SK-N-SH (cell line): ENCODE data around the gene RTCA. TPM values are rescaled to one million over a fixed set of nuclear protein-coding genes. Genes with fewer than 3 reads are reported as not detected.

Source experiments
- CTCF ChIA-PET: fragments of 300-600, 350-600 bp; formaldehyde crosslinking; extraction: SDS; loops from one replicate; lab custom pipeline; 2021; lab: Yijun Ruan, JAX
- POLR2A ChIA-PET: fragments of 350-600 bp; sonication (Branson Sonifier 250); formaldehyde crosslinking; extraction: SDS; loops from one replicate; lab custom pipeline; 2020; ENCODE audit warnings: antibody characterized with exemption, inconsistent platforms; lab: Yijun Ruan, JAX
- DNase-seq: peaks from one replicate; pipeline ENCODE4 v3.0.0; 2012
- H2AFZ ChIP-seq: fragments of 200-600 bp; sonication (generic); 2 replicates; pipeline ENCODE4 v1.8.1; 2016; ENCODE audit warnings: antibody characterized with exemption, mild to moderate bottlenecking, low read depth
- H3F3A ChIP-seq: fragments of 200-600 bp; sonication (generic); replicated peaks from 2 replicates; pipeline ENCODE3; 2016; ENCODE audit warnings: antibody characterized with exemption, mild to moderate bottlenecking; ENCODE audit not compliant: insufficient read depth
- H3K27ac ChIP-seq, 2 experiments: fragments of 200-500 bp in 1 of 2; fragments of 200-600 bp in 1 of 2; sonication (Bioruptor generic) in 1 of 2; sonication (generic), shearing (Covaris generic) in 1 of 2; 2 replicates each; pipeline versions ENCODE4 v1.5.1 to v1.6.1; 2014 to 2016; ENCODE audit warnings: low read depth in 2 of 2, inconsistent platforms in 1 of 2, low read length in 1 of 2, mild to moderate bottlenecking in 1 of 2, mixed read lengths in 1 of 2
- H3K27me3 ChIP-seq: fragments of 200-600 bp; sonication (generic), shearing (Covaris generic); 2 replicates; pipeline ENCODE4 v1.6.1; 2016; ENCODE audit warnings: mixed run types; ENCODE audit not compliant: insufficient read depth
- H3K36me3 ChIP-seq, 2 experiments: fragments of 200-500 bp in 1 of 2; fragments of 200-600 bp in 1 of 2; sonication (Bioruptor generic) in 1 of 2; sonication (generic) in 1 of 2; replicated peaks in 1 of 2; 2 replicates each; pipeline versions ENCODE3 to v1.5.1; 2014 to 2016; ENCODE audit warnings: low read length in 1 of 2, mild to moderate bottlenecking in 1 of 2; ENCODE audit not compliant: insufficient read depth in 2 of 2, control insufficient read depth in 1 of 2
- H3K4me1 ChIP-seq, 2 experiments: fragments of 200-500 bp in 1 of 2; fragments of 200-600 bp in 1 of 2; sonication (Bioruptor generic) in 1 of 2; sonication (generic), shearing (Covaris generic) in 1 of 2; 2 replicates each; pipeline versions ENCODE4 v1.5.1 to v1.6.1; 2014 to 2016; ENCODE audit warnings: low read depth in 1 of 2, low read length in 1 of 2, mixed run types in 1 of 2; ENCODE audit not compliant: insufficient read depth in 2 of 2, control insufficient read depth in 1 of 2
- H3K4me2 ChIP-seq: fragments of 200-600 bp; sonication (generic), shearing (Covaris generic); 2 replicates; pipeline ENCODE4 v1.6.1; 2017; ENCODE audit warnings: mixed run types
- H3K4me3 ChIP-seq, 2 experiments: fragments of 200-500 bp in 1 of 2; fragments of 200-600 bp in 1 of 2; sonication (Bioruptor generic) in 1 of 2; sonication (generic), shearing (Covaris generic) in 1 of 2; 2 replicates each; pipeline versions ENCODE4 v1.5.1 to v1.8.1; 2014 to 2016; ENCODE audit warnings: low read depth in 2 of 2, inconsistent platforms in 1 of 2, low read length in 1 of 2, mild to moderate bottlenecking in 1 of 2, mixed read lengths in 1 of 2, moderate library complexity in 1 of 2
- H3K79me2 ChIP-seq: fragments of 200-600 bp; sonication (generic); 2 replicates; pipeline ENCODE4 v1.8.1; 2017; ENCODE audit warnings: mild to moderate bottlenecking; ENCODE audit not compliant: insufficient read depth
- H3K9ac ChIP-seq: fragments of 200-600 bp; sonication (generic); 2 replicates; pipeline ENCODE4 v1.6.1; 2017; ENCODE audit warnings: mixed run types
- H3K9me2 ChIP-seq: fragments of 200-600 bp; sonication (generic); 2 replicates; pipeline ENCODE4 v1.6.1; 2017; ENCODE audit warnings: mixed run types
- H3K9me3 ChIP-seq: fragments of 200-600 bp; sonication (generic); 2 replicates; pipeline ENCODE4 v1.6.1; 2017; ENCODE audit warnings: mixed run types, mild to moderate bottlenecking, moderate library complexity
- H4K20me1 ChIP-seq: fragments of 200-600 bp; sonication (generic); 2 replicates; pipeline ENCODE4 v1.6.1; 2017; ENCODE audit warnings: mild to moderate bottlenecking, mixed run types; ENCODE audit not compliant: insufficient read depth
- CTCF ChIP-seq: fragments of 200-600 bp; sonication (generic); IDR thresholded peaks from 2 replicates; pipeline ENCODE4 v1.6.1; 2017; ENCODE audit warnings: antibody characterized with exemption, mild to moderate bottlenecking, moderate library complexity
- ELF1 ChIP-seq: IDR thresholded peaks from 2 replicates; pipeline ENCODE4 v1.4.0; 2012
- EP300 ChIP-seq, 2 experiments: IDR thresholded peaks; 2 replicates each; pipeline versions ENCODE4 v1.4.0 to v1.6.1; 2012; ENCODE audit warnings: borderline replicate concordance in 1 of 2, low read depth in 1 of 2, low read length in 1 of 2
- FOXM1 ChIP-seq: IDR thresholded peaks from 2 replicates; pipeline ENCODE4 v1.4.0; 2012; ENCODE audit warnings: low read depth, mild to moderate bottlenecking
- GABPA ChIP-seq: IDR thresholded peaks from 2 replicates; pipeline ENCODE4 v1.4.0; 2012; ENCODE audit warnings: low read depth, mild to moderate bottlenecking
- NFIC ChIP-seq: IDR thresholded peaks from 2 replicates; pipeline ENCODE4 v1.4.0; 2012; ENCODE audit warnings: borderline replicate concordance
- RAD21 ChIP-seq: IDR thresholded peaks from 2 replicates; pipeline ENCODE4 v1.6.1; 2012; ENCODE audit warnings: mild to moderate bottlenecking, low read length
- RCOR1 ChIP-seq: fragments of 150-350 bp; IDR thresholded peaks from 2 replicates; pipeline ENCODE4 v1.6.1; 2017; ENCODE audit warnings: antibody characterized with exemption, low read length
- RFX5 ChIP-seq: IDR thresholded peaks from 2 replicates; pipeline ENCODE4 v1.6.1; 2012; ENCODE audit warnings: mild to moderate bottlenecking, improper control_type of control experiment, low read length
- RXRA ChIP-seq: IDR thresholded peaks from 2 replicates; pipeline ENCODE4 v1.4.0; 2012; ENCODE audit warnings: low read depth, mild to moderate bottlenecking, borderline replicate concordance
- SIN3A ChIP-seq: IDR thresholded peaks from 2 replicates; pipeline ENCODE4 v1.6.1; 2012; ENCODE audit warnings: low read depth, mild to moderate bottlenecking, low read length, moderate library complexity, borderline replicate concordance
- TEAD4 ChIP-seq: IDR thresholded peaks from 2 replicates; pipeline ENCODE4 v1.4.0; 2012; ENCODE audit warnings: mild to moderate bottlenecking, borderline replicate concordance; ENCODE audit not compliant: insufficient read depth
- YY1 ChIP-seq: IDR thresholded peaks from 2 replicates; pipeline ENCODE4 v1.4.0; 2012; ENCODE audit warnings: low read depth, mild to moderate bottlenecking
- WGBS: methylation state at CpG from one replicate; pipeline ENCODE4 v1.1.6; 2017; ENCODE audit warnings: low lambda C conversion rate; 5-methylcytosine and 5-hydroxymethylcytosine counted together
- polyA plus RNA-seq, 3 experiments: library from polyadenylated mRNA; depleted of rRNA; stranded (reverse); fragments of >200 nt; gene quantifications; 2 replicates each; pipeline ENCODE4 v1.2.3, GENCODE V29; 2012
- TF ChIP-seq, protein P1 (sequence below): IDR thresholded peaks from 2 replicates; pipeline ENCODE4; 2012
- TF ChIP-seq, protein P2 (sequence below): IDR thresholded peaks from 2 replicates; pipeline ENCODE4 v1.4.0; 2012; ENCODE audit warnings: low read depth, borderline replicate concordance

RTCA gene
- polyA plus RNA-seq, 1 of the 3 experiments (the other 2 are of a cell fraction) = 17.3 TPM

DNA sequence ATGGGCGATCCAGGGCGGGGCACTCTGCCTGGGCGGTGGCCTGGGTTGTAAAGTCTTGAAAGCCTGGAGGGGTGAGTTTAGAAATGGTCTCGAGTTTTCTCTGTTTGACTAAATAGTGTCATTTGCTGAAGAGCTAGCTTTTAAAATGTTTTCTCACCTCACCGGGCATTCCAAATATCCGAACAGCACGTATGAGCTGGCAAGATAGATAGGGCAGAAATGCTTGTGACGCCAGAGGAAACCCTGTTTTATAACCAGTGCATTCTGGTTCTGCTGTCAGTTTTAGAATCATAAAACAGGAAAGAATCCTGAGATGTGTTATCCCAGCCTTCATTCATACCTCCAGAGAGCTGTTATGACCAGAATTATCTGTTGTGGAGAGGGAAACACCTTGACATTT lies 725 bp downstream of the RTCA start (continued):
- no peak for TF ChIP-seq CTCF
- no peak for TF ChIP-seq FOXM1
- TF ChIP-seq SIN3A = no peak
- no peak for TF ChIP-seq EP300 (IDR thresholded peaks at IDR 0.05; ENCODE audit: borderline replicate concordance in 1 of 2, low read depth in 1 of 2, low read length in 1 of 2)
- no peak for TF ChIP-seq TEAD4
- TF ChIP-seq GABPA = no peak
- TF ChIP-seq RAD21 = no peak
- no peak for TF ChIP-seq ELF1
- TF ChIP-seq RCOR1 = no peak
- no peak for TF ChIP-seq YY1
- no peak for TF ChIP-seq RXRA
- TF ChIP-seq, protein P1, sequence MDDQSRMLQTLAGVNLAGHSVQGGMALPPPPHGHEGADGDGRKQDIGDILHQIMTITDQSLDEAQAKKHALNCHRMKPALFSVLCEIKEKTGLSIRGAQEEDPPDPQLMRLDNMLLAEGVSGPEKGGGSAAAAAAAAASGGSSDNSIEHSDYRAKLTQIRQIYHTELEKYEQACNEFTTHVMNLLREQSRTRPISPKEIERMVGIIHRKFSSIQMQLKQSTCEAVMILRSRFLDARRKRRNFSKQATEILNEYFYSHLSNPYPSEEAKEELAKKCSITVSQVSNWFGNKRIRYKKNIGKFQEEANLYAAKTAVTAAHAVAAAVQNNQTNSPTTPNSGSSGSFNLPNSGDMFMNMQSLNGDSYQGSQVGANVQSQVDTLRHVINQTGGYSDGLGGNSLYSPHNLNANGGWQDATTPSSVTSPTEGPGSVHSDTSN = no peak
- TF ChIP-seq, all 33 proteins: peak for 0

DNA sequence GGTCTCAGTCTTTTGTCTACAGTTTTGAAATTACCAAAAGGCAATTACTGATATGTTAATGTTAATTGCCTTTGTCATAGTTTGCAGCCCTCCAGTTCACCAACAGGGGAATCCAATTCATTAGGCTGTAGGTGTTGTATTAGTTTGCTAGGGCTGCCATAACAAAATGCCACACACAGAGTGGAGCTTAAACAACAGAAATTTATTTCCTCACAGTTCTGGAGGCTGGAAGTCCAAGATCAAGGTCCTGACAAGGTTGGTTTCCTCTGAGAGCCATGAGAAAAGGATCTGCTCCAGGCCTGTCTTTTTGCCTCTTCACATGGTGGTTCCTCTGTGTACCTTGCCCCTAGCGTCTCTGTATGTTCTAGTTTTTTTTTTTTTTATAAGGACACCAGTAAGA lies 1.3 kb downstream of the RTCA start:
- ChIA-PET CTCF (interaction anchor here (2.1 kb wide), 1 partner anchor 188 kb away, joined by 6 read pairs; no protein-coding TSS in a partner anchor), POLR2A (no interaction called here)
- Histone ChIP-seq H3K79me2 (peaks cover 58% of the 10 kb centered on the region), H3K27me3 (no peaks in the 10 kb centered on the region), H3K27ac (no peak overlapping the region), H2AFZ (no peak overlapping the region), H3K9ac (peak overlapping the region; percentile 93), H3K4me1 (peaks cover 5 to 11% of the 10 kb centered on the region in 2 experiments; a peak in 3 of 4 replicates)
- DNase-seq = no peak
- WGBS = 94% methylated on average over 1 of the region's 1 CpG
- no peak; the same call in 1 of the 2 replicates for TF ChIP-seq CTCF
- TF ChIP-seq NFIC = no peak
- TF ChIP-seq RCOR1 = no peak
- no peak for TF ChIP-seq RXRA
- TF ChIP-seq RFX5 = no peak
- TF ChIP-seq EP300 (IDR thresholded peaks at IDR 0.05; ENCODE audit: borderline replicate concordance in 1 of 2, low read depth in 1 of 2, low read length in 1 of 2) = no peak
- TF ChIP-seq GABPA = no peak
- TF ChIP-seq, protein P2, sequence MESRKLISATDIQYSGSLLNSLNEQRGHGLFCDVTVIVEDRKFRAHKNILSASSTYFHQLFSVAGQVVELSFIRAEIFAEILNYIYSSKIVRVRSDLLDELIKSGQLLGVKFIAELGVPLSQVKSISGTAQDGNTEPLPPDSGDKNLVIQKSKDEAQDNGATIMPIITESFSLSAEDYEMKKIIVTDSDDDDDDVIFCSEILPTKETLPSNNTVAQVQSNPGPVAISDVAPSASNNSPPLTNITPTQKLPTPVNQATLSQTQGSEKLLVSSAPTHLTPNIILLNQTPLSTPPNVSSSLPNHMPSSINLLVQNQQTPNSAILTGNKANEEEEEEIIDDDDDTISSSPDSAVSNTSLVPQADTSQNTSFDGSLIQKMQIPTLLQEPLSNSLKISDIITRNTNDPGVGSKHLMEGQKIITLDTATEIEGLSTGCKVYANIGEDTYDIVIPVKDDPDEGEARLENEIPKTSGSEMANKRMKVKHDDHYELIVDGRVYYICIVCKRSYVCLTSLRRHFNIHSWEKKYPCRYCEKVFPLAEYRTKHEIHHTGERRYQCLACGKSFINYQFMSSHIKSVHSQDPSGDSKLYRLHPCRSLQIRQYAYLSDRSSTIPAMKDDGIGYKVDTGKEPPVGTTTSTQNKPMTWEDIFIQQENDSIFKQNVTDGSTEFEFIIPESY = no peak
- TF ChIP-seq, all 33 proteins: peak for 0
- Histone ChIP-seq H3K9me2 (no peaks in the 10 kb centered on the region), H3K36me3 (peaks cover 35 to 56% of the 10 kb centered on the region in 2 experiments), H3K4me2 (peak overlapping the region; percentile 94), H3K9me3 (no peaks in the 10 kb centered on the region), H4K20me1 (no peaks in the 10 kb centered on the region), H3K4me3 (peak overlapping the region; percentile 90 to 100), H3F3A (no peaks in the 10 kb centered on the region)
